Smooth muscle cell of the brain vasculature (primary cell): ENCODE results near the gene AFAP1.

Experiments
- DNase-seq: peaks from one replicate; pipeline ENCODE4 v3.0.0-alpha.2; 2012; ENCODE audit warnings: low read depth, low spot score

Gene AFAP1

GRCh38 chr4:7770224-7771050, 169.2 kb downstream of the AFAP1 start:
- no peak for DNase-seq

- DNase-seq = no peak
Measured at GRCh38 chr4:7769396-7770223, 170.1 kb downstream of the AFAP1 start.

DNA sequence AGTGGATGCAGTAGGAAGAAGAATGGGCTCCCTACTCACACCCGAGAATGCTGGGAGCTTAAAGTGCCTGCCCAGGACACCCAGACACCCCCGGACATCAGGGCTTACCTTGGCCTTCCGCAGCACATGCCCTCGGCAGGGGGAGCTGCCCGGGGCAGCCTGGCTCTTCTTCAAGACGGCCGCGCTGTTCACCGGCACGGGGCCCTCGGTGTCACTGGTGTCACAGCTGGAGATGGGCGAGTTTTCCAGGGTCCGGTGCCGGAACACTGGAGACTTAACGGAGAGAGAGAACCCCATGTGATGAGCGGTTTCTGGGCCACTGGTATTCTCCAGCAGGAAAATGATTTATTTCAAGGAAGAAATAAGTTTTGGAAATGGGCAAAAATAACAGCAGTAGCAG, 170.9 kb downstream of the AFAP1 start:
- DNase-seq = no peak

DNA sequence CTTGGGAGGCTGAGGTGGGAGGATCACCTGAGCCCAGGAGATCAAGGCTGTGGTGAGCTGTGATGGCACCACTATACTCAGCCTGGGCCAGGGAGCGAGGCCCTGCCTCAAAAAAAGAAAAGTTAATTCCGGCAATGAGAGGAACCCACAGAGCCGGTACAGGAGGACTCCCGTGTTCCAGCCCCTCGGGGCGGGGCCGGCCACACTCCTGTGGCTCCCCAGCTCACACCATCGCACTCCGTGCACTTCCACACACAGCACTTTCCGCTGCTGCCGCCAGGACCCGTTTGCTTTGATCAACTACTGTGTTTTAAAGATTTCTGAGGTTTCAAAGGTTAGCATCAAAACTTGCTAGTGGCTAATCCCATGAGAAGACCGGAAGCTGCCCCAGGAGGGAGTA, 171.7 kb downstream of the AFAP1 start:
- no peak for DNase-seq

DNA sequence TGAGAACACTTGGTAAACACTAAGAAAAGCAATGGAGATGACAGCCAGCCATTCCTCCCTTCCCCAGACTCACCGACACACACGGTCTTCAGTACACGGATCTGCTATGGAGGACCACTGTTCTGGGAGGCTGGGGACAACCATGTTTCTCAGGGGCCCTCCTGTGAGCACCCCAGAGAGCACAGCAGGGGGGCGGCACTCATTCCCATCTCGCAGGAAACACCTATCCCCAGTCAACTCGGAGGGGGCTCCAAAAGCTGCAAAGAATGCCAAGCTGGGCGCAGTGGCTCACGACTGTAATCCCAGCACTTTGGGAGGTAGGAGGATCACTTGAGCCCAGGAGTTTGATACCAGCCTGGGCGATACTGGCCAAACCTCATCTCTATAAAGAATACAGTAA, 172.1 kb downstream of the AFAP1 start:
- no peak for DNase-seq

GRCh38 chr4:7766661-7767345, 172.9 kb downstream of the AFAP1 start:
- no peak for DNase-seq

GRCh38 chr4:7766086-7766485, 173.6 kb downstream of the AFAP1 start:
- DNase-seq = no peak

DNA sequence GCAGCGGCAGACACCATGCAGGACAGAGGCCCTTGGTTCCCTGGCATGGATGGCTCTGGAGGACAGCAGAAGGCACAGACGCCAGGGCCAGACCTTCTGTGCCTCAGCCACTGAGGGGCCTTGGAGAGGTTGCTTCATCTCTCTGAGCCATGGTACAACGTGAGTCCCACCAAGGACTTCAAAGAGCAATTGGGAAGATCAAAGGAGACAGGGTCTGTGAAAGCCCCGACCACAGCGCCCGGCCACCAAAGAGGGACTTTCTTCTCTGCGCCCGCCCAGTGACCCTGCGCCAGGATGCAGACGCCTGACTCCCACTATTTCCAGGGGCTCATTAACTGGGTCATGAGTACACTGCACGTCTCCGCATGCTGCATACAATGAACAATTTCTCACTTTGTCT, 174.0 kb downstream of the AFAP1 start:
- DNase-seq = no peak

DNA sequence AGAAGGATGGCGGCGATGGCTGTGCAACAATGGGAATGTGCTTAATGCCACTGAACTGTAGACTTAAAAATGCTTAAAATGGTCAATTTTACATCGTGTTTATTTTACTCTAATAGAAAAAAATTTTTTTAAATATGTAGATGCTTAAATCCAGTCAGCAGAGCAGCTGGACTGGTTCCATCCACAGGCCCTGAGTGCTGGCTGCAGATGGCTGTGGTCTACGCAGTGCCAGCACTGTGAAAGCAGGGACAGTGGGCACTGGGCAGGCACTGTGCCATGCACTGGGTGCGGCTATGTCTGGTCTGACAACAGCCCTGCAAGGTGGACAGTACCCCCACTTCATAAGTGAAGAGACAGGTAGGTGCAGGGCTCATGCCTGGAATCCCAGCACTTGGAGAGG, 175.2 kb downstream of the AFAP1 start:
- DNase-seq = no peak

- no peak for DNase-seq
Measured at GRCh38 chr4:7763788-7764187, 175.9 kb downstream of the AFAP1 start.

- DNase-seq = no peak
Measured at GRCh38 chr4:7763106-7763505, 176.6 kb downstream of the AFAP1 start.

DNA sequence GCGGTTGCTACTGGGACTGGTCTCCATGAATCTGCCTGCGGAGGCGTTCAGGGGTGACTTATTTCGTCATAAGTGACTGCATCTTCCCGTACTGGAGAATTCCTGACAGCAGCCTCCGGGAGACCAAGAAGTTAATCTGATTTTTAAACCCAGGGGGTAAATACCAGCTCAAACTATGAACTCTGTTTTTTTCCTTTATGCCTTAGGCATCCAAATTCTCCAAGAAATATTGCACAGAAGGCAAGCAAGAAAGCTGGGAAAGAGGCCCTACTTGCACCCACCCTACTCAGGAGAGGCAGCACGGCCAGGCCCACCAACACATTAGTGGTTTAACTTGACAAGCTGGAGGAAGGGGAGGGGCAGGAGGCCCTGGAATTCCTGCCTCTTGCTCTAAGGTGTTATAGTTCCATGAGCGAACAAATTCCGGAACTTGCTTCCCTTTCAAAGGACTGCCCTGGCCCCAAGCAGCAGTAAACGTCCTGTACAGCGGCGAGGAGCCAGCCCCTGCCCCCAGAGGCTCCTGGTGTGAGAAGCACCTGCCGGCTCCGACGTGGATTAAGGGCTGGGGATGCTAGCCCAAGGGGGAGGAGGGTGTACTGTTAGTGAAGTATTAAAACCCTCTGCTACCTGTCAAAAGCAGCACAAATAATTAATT, 177.2 kb downstream of the AFAP1 start:
- no peak for DNase-seq

DNA sequence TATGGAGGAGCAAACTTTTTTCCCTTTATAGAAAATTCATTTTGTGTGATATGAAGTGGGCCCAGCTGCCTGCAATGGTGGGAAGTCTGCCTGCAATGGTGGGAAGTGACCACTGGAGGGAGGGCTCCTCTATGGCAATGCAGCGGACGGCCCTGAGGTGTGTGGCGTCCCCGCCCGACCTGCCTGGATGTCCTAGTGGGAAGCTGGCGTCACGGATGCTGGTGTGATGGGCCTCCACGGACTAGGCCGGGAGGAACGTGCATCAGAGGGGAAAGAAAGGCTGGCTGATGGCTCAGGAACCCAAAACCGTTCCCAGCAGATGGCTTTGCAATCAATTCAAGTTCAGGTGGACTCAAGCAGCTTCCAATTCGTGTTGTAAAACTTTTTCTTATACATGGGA, 177.9 kb downstream of the AFAP1 start:
- no peak for DNase-seq

- DNase-seq = no peak
Measured at GRCh38 chr4:7761312-7761711, 178.3 kb downstream of the AFAP1 start.

GRCh38 chr4:7760706-7761105, 179.0 kb downstream of the AFAP1 start:
- DNase-seq = no peak

GRCh38 chr4:7760228-7760627, 179.4 kb downstream of the AFAP1 start:
- DNase-seq = no peak

GRCh38 chr4:7759635-7760034, 180.0 kb downstream of the AFAP1 start:
- no peak for DNase-seq

GRCh38 chr4:7759216-7759615, 180.4 kb downstream of the AFAP1 start:
- no peak for DNase-seq

- no peak for DNase-seq
Measured at GRCh38 chr4:7758476-7758875, 181.2 kb downstream of the AFAP1 start.

GRCh38 chr4:7757501-7758471, 181.9 kb downstream of the AFAP1 start:
- DNase-seq = no peak
